ENCODE results near the gene CCNE1. TPM values are rescaled to one million over a fixed set of nuclear protein-coding genes. Genes with fewer than 3 reads are reported as not detected.
"Not testable (repeated sequence)": the region's sequence is repeated elsewhere in the genome, so short reads cannot be mapped to it uniquely, and the experiment has no call there.

Gene CCNE1
- polyA plus RNA-seq, 4 donors, result 8.3 to 10.6 (median 9.6) TPM

DNA sequence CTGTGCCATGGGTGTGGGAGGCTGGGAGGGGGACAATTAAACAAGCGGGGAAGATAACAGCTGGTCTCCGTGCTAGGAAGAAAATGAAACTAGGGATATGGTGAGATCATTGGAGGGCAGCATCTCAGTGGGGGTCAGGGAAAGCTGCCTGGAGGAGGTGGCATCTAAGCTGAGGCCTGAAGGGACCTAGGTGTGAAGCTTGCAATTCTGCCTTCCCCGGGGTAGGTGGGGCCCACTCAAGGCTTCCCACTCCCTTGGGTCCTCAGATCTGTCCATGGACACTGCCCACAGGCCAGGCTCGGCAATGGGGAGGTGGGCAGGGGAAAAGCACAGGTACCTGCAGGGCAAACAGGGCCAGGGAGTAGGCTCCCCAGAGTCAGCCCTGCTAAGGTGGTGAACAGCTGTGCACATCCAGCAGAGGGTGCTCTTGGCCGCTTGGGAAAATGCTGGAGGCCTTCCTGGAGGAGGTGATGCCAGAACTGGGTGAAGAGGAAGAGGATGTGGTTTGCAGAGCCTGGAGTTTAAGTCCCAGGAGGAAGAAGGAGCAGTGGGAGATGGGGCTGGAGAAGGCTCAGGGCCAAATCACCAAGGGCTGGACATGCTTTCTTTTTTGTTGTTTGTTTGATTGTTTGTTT lies 25.7 kb upstream of the CCNE1 start:
- no peak for DNase-seq (ENCODE audit: low read depth in 4 of 4, low spot score in 3 of 4)

DNA sequence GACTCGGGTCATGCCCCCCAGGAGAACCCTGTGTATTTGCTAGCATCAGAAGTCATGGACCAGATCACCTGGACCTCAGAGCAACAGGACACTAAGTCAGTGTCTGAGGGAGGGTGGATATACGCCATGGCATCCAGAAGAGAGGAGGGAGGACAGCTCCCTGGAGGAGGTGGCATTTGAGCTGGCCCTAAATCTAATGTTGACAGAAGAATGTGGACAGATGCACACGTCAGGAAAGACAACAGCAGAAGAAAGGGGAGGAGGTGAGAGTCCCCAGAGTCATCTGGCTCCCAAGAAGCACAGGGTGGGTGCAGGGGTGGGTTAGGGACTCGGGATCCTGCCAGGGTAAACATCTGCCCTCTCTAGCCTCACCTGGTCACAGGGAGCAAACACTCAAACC lies 24.5 kb upstream of the CCNE1 start:
- DNase-seq (ENCODE audit: low read depth in 4 of 4, low spot score in 3 of 4), result no peak

DNA sequence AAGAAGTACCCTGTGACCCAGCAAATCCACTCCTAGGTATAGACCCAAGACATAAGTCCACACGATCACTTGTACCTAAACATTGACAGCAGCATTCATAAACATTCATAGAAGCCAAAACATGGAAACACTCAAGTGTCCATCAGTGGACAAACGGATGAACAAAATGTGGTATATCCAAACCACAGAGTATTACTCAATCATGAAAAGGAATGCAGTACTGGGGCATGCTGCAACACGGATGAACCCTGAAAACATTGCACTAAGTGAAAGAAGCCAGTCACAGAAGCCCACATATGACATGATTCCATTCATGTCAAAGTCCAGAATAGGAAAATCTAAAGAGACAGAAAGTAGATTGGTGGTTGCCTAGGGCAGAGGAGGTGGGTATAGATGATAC lies 22.8 kb upstream of the CCNE1 start:
- no peak for DNase-seq (ENCODE audit: low read depth in 4 of 4, low spot score in 3 of 4)

DNA sequence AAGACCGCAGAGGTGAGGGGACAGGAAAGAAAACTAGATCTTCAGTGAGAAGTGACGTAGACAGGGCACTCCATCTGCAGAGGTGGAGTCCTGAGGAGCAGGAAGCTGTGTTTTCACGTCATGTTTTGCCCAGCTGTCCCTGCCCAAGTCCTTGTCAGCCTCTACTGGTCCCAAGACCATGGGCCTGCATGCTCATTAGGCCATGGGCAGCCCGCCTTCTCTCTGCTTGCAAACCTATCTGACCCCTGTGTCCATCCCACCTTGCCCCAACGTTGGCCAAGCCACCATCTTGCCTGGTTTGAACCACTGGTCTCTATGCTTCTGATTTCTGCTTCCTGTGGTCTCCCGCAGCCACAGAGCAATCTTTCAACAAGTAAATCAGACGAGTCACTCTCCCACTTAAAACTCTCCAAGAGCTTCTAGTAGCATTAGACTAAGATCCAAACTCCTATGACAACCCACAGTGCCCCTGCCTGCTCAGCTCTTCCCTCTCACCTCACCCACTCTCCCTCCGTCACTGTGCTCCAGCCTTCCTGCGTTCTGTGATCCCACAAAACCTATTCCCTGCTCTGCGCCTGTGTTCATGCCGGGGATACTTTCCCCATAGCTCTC lies 18.6 kb upstream of the CCNE1 start:
- no peak for DNase-seq (ENCODE audit: low read depth in 4 of 4, low spot score in 3 of 4)

DNA sequence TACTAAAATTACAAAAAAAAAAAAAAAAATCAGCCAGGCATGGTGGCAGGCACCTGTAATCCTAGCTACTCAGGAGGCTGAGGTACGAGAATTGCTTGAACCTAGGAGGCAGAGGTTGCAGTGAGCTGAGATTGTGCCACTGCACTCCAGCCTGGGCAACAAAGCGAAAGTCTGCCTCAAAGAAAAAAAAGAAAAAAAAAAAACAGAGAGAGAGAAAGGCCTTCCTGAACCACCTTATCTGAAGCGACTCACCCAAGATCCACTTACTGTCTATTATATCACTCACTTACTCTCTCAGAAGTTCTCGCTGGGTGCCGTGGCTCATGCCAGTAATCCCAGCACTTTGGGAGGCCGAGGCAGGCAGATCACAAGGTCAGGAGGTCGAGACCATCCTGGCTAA lies 17.3 kb upstream of the CCNE1 start:
- DNase-seq (ENCODE audit: low read depth in 4 of 4, low spot score in 3 of 4), result not testable (repeated sequence)

DNA sequence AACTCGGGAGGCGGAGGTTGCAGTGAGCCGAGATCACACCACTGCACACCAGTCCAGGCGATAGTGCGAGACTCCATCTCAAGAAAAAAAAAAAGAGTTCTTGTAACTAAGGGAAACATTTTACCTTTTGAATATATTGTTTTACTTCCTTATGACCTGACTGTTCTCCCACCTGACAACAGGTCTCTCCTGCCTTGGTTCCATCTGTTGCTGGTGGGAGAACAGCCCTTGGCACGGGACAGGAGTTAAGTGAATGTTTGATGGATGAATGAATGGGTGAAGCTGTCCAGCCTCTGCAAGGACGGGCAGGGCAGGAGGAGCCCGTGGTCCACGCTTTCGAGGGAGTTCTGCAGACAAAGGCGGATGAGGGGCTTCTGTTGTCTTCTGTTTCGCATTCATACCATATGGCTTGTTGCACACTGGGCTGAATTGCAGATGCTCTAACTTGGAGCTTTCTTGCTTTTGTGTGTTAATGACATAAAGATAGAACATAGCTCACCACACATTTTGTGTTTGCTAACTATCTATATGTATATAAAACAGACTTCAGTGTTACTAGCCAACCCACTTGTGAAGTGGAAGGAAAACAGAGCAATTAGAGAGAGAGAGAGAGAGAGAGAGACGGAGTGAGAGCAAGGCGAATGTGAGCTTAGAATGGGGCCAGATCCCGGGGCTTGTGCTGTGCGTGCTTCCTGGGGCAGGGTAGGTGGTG lies 16.2 kb upstream of the CCNE1 start:
- DNase-seq (ENCODE audit: low read depth in 4 of 4, low spot score in 3 of 4), result no peak

DNA sequence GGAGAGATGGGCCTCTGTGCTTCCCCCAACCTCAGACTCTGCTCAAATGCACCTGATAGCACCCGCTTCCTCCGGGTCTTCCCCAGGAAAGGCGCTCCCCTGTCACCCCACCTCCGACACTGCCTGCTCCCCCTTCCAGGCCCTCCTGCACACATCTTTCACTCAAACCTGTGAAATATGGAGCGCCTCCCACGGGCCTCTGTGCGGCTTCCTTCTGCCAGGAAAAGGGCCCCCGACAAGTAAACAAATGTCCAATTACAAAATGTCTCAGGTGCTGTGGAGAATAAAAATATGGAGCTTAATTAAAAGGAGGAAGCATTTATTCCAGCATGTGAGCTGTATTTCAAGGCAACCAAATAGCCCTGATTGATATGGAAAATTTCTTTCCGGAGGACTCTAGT lies 15.6 kb upstream of the CCNE1 start:
- no peak for DNase-seq (ENCODE audit: low read depth in 4 of 4, low spot score in 3 of 4)

DNA sequence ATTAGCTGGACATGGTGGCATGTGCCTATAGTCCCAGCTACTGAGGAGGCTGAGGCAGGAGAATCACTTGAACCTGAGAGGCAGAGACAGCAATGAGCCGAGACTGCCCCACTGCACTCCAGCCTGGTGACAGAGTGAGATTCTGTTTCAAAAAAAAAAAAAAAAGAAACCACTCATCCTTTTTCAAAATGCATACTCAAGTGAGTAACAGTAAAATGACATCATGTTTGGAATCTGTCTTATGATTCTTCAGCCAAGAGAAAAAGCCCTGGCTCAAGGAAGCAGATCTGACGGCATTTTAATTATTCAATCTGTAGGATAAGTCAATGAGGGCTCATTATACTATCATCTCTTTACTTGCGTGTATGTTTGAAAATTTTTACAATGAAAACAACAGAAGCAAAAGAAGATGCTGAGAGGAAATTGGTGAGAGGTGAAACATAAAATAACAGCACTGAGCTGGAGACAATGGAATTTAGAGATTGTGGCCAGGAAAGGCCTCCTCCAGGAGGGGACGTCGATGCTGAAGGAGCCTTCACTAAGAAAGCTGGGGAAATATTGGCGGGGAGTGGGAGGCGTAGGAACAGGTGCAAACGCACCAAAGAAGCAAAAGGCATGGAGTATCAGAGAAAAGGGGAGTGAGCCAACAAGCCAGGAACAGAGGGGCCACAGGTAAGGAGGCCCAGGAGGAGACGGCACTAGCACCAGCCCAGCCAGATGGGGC lies 12.9 kb upstream of the CCNE1 start:
- DNase-seq (ENCODE audit: low read depth in 4 of 4, low spot score in 3 of 4), result no peak

DNA sequence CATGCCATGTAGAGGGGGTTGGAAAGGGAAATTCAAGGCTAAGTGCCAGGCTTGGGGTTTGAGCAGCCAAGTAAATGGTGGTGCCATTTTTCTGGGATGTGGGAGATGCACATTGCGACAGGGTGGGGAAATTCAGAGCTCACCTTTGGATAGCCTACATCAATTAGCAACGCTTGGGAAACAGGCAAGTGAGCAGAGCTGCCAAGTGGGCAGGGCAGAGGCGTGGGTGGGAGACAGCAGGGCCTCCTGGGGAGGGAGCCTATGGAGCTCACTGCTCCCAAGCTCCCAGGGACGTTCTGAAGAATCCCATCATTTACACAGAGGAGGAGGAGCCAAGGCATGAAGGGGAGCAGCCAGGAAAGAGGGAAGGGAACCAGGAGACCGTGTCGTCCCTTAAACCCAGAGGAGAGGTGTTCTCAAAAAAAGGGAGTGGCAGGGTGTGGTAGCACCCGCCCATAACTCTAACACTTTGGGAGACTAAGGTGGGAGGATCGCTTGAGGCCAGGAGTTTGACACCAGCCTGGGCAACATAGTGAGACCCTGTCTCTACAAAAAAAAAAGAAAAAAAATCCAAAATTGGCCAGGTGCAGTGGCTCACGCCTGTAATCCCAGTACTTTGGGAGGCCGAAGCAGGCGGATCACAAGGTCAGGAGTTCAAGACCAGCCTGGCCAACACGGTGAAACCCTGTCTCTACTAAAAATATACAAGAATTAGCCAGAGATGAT lies 11.5 kb upstream of the CCNE1 start:
- DNase-seq (ENCODE audit: low read depth in 4 of 4, low spot score in 3 of 4), result no peak

DNA sequence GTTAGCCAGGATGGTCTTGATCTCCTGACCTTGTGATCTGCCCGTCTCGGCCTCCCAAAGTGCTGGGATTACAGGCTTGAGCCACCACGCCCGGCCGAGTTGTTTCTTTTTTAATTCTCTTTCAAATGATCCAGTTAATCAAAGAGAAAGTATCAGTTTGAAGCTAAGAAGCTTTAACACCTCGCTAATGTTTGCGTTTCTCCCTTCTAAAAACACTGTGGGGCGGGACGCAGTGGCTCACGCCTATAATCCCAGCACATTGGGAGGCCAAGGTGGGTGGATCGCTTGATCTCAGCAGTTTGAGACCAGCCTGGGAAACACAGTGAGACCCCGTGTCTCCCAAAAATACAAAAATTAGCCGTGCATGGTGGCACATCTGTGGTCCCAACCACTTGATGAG lies 7.8 kb upstream of the CCNE1 start:
- DNase-seq (ENCODE audit: low read depth in 4 of 4, low spot score in 3 of 4), result not testable (repeated sequence)

DNA sequence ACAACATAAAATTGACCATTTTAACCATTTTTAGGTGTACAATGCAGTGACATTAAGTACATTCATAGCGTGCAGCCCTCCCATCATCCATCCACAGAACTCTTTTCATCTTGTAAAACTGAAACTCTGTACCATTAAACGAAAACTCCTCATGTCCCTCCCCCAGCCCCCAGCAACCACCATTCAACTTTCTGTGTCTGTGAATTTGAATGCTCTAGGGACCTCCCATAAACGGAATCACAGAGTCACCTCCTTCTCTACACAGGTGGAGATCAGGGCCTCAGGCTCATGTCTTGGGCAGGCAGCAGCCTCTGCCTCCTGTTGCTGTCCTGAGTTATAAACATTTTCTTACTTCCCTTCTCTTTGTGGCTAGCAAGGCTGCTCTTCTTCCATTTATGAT lies 7.3 kb upstream of the CCNE1 start:
- no peak for DNase-seq (ENCODE audit: low read depth in 4 of 4, low spot score in 3 of 4)

DNA sequence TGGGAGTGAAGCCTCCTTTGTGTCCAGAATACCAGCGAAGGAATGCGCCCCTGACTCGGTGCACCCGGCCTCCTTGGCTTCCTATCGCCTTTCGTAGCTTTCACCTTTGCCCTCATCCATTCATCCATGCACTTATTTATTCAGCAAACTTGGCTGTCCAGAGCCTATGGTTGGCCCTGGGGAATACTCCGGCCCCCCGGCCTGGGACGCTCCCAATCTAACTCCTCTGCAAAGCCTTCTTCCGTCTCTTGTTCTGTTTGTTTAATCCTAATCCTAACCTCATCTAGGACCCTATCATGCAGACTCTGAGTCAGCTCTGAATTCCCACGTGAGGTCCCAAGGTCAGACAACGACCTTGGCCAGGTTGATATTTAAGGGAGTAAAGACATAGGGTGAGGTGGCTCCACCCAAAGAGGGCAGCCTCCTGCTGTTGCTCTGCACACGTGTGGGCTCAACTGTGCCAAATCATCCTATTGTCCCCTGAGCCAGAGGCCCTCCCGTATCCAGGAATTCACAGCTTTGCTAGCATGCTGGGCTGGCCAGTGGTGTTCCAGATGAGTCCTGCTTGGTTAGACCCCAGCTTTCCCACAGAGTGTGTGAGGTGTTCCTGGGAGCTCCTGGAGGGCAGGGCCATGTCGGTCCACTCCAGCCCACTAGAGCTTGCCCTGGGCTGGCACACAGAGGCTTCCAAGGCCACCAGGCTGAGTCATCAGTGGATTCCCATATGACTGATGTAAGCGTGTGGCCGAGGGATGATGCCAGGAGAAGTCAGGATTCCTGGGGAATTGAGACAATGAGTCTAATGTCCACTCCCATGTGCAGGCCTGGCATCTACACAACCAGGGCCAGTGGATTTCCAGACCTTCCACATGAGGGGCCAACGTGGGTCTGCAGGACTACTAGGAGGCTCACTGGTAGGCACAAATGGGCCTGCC lies 6.5 kb upstream of the CCNE1 start:
- DNase-seq (ENCODE audit: low read depth in 4 of 4, low spot score in 3 of 4), result no peak

DNA sequence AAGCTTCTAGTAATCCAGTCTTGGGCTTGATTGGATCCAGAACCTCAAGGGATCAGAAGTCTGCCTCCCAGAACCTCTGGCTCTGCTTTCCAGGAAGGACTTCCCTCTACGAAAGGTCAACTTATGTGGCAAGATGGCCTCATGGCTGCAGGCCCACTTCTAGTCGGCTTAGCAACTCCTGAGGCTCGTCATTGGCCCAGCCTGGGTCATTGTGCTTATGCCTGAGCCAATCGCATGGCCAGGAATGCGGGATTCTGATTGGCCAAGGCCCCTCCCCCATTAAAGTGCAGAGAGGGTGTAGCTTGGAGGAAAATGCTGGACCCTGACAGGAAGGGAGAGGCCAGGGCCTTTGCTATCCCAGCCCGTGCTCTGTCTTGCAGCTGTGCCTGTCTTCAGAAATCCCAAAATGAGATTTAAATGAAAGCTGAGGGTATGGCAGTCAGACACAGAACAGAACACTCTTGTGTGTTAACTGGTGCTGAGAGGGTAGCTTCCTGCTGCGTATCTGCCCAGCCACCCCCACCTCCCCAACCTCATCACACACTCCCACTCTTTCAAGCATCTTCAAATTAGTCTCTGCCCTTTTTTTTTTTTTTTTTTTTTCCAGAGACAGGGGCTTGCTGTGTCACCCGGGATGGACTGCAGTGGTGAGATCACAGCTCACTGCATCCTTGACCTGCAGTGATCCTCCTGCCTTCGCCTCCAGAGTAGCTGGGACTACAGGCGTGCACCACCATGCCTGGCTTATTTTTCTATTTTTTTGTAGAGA lies 5.5 kb upstream of the CCNE1 start:
- DNase-seq (ENCODE audit: low read depth in 4 of 4, low spot score in 3 of 4), result no peak

DNA sequence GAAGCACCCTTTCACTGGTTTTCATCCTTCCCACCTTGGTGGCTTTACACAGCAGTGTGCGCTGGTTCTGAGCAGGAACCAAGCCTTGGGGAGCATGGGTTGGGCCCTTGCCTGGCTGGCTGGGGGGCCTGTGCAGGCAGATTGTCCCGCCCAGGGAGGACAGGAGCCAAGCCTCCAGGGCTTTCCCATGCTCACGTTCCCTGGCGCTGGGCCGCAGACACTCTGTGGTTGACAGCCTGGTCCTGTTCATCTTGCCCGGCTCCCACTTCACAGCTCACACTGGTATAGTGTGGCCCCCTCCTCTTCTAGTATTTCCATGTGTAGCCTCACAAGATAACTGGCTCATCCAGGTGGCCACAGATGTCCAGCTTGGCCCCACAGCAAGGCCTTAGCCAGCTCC lies 4.6 kb upstream of the CCNE1 start:
- no peak for DNase-seq (ENCODE audit: low read depth in 4 of 4, low spot score in 3 of 4)

DNA sequence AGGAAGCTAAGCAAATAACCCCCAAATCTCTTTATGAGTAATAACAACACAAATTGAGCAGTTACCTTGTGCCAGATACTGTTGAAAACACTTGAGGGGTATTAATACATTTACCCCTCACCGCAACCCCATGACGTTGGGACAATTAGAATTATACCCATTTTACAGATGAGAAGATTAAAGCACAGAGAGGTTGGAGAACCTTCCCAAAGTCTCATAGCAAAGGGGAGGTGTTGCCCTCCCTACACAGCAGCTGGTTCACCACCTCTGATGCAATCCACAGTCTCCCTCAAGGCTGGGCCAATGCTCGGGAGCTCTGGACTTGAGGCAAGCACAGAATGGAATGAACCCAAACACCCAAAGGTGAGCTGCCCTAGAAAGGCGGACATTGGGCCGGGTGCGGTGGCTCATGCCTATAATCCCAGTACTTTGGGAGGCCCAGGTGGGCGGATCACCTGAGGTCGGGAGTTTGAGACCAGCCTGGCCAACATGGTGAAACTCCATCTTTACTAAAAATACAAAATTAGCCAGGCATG lies 3.9 kb upstream of the CCNE1 start:
- no peak for DNase-seq (ENCODE audit: low read depth in 4 of 4, low spot score in 3 of 4)

DNA sequence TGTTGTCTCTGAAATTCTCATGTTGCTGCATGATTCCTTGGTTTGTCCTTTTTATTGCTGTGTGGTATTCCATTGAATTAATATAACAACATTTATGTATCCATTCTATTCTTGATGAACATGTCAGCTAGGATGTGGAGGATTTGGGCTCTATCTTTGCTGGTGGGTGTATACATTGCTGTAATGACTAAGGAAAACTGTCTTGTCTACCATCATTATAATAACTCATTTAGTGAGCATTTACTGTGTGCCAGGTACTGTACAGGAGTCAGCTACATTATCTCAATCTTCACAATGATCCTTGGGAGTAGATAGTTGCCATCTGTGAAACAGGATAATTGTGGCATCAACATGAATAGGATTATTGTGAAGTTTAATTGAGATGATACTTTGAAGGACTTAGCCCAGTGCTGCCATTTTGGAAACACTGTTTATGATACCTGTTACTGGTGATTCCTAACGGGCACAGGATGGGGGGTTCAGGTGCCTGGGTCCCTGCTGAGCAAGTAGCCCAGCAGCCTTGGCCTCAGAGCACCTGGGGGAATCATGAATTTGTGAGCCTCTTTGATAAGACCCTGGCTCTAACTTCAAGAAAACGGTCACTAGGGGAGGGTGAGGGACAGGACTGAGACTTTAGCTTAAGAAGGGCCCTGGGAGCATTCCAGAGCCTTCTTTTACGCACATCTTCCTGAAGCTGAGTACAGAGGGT lies 1.8 kb upstream of the CCNE1 start:
- DNase-seq (ENCODE audit: low read depth in 4 of 4, low spot score in 3 of 4), result no peak

DNA sequence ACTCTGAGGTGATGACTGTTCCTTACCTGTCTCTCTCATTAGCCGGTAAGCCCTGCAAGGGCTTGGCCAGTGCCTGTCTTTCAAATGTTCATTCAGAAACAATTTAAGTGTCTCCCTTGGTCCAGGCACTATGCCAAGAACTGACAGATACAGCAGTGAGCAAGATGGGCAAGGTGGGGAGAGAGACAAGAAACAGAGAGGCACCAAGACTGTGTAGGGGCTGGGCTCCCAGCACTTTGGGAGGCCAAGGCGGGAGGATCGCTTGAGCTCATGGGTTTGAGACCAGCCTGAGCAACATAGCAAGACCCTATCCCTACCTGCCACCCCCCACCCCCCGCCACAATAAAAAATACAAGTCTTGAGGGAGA lies 1.3 kb upstream of the CCNE1 start:
- DNase-seq (ENCODE audit: low read depth in 4 of 4, low spot score in 3 of 4), result no peak
